ENCODE results near the gene DENND5B.

DNA sequence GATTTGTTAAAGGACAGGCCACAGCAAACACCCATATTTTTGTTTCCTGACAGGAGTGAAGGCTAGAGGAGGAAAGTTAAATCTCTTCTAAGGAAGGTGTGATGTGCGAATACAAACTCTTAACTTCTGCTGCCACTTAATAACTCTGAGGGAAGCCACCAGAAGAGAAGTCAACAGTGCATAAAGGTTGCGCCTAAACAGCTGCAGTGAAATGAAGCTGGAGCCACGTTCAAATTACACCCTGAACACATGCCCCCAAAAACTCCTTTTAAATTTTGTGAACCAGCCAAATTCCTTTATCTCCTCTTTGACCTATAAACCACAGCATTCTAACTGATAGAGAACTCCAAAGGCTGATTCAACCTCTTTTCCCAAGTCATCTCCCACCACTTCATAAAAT is 22.4 kb downstream of the DENND5B start:
- TF ChIP-seq, protein P1, sequence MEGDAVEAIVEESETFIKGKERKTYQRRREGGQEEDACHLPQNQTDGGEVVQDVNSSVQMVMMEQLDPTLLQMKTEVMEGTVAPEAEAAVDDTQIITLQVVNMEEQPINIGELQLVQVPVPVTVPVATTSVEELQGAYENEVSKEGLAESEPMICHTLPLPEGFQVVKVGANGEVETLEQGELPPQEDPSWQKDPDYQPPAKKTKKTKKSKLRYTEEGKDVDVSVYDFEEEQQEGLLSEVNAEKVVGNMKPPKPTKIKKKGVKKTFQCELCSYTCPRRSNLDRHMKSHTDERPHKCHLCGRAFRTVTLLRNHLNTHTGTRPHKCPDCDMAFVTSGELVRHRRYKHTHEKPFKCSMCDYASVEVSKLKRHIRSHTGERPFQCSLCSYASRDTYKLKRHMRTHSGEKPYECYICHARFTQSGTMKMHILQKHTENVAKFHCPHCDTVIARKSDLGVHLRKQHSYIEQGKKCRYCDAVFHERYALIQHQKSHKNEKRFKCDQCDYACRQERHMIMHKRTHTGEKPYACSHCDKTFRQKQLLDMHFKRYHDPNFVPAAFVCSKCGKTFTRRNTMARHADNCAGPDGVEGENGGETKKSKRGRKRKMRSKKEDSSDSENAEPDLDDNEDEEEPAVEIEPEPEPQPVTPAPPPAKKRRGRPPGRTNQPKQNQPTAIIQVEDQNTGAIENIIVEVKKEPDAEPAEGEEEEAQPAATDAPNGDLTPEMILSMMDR (IDR thresholded peaks at IDR 0.05) = no peak
- no peak for TF ChIP-seq POLR2AphosphoS5 (IDR thresholded peaks at IDR 0.05)

Data from stomach (tissue), 4 donors.